Activated T-helper 9 cell treated with anti-CD3 and anti-CD28 coated beads, Interleukin-2, amount 50 U/mL, for 16 hours (primary cell): ENCODE measurements around the gene WDR55.
"Not testable (repeated sequence)": the region's sequence is repeated elsewhere in the genome, so short reads cannot be mapped to it uniquely, and the experiment has no call there.

ENCODE experiments used
- DNase-seq: peaks from one replicate; pipeline ENCODE4 v3.0.0-alpha.2; 2020; ENCODE audit warnings: low read depth

WDR55 gene

GRCh38 chr5:140658870-140659269, 5.8 kb upstream of the WDR55 start:
- DNase-seq, result no peak

GRCh38 chr5:140660371-140660770, 4.3 kb upstream of the WDR55 start:
- not testable (repeated sequence) for DNase-seq

- DNase-seq, result no peak
Observed at GRCh38 chr5:140664030-140664358, 710 bp upstream of the WDR55 start.

GRCh38 chr5:140671035-140671434, 6.3 kb downstream of the WDR55 start:
- not testable (repeated sequence) for DNase-seq

GRCh38 chr5:140671472-140672125, 6.9 kb downstream of the WDR55 start:
- no peak for DNase-seq

- DNase-seq, result no peak
Observed at GRCh38 chr5:140672455-140673186, 7.9 kb downstream of the WDR55 start.

GRCh38 chr5:140673187-140673976, 8.7 kb downstream of the WDR55 start, which contains the start of gene DND1:
DND1 (minus strand) TSS chr5:140673576; CDS start chr5:140673542, 34 bp downstream.
- no peak for DNase-seq

GRCh38 chr5:140674211-140674610, 9.5 kb downstream of the WDR55 start:
- no peak for DNase-seq

- no peak for DNase-seq
Observed at GRCh38 chr5:140674629-140675028, 9.9 kb downstream of the WDR55 start.

- no peak for DNase-seq
Observed at GRCh38 chr5:140677947-140678346, 13.2 kb downstream of the WDR55 start.

GRCh38 chr5:140678993-140679392, 14.3 kb downstream of the WDR55 start:
- DNase-seq, result no peak

- DNase-seq, result no peak
Observed at GRCh38 chr5:140690376-140690932, 25.8 kb downstream of the WDR55 start.

- peak; percentile 77 for DNase-seq
Observed at GRCh38 chr5:140690941-140691924, 26.5 kb downstream of the WDR55 start, which contains the start of the genes HARS1 and HARS2. HARS1 (minus strand) TSS chr5:140691370; CDS start chr5:140691304, 66 bp downstream. HARS2 (plus strand) TSS chr5:140691455; CDS start chr5:140691649, 194 bp downstream.

GRCh38 chr5:140694276-140694675, 29.6 kb downstream of the WDR55 start:
- no peak for DNase-seq

GRCh38 chr5:140696891-140697492, 32.3 kb downstream of the WDR55 start:
- no peak for DNase-seq

- DNase-seq, result peak; percentile 88
Observed at GRCh38 chr5:140700177-140701144, 35.8 kb downstream of the WDR55 start, which contains the start of gene ZMAT2. ZMAT2 (plus strand) TSS chr5:140700447; CDS start chr5:140700461, 14 bp downstream.

- no peak for DNase-seq
Observed at GRCh38 chr5:140707812-140708211, 43.1 kb downstream of the WDR55 start.

- not testable (repeated sequence) for DNase-seq
Observed at GRCh38 chr5:140708787-140709186, 44.1 kb downstream of the WDR55 start.

GRCh38 chr5:140710899-140711552, 46.3 kb downstream of the WDR55 start:
- peak; percentile 77 for DNase-seq
